Left cardiac atrium (tissue), 4 donors: ENCODE data around the gene NHLRC4. TPM values are rescaled to one million over a fixed set of nuclear protein-coding genes. Genes with fewer than 3 reads are reported as not detected.
A peak's percentile ranks its signal among the peaks of the same experiment; 100 is the strongest.
"Not testable (repeated sequence)": the region's sequence is repeated elsewhere in the genome, so short reads cannot be mapped to it uniquely, and the experiment has no call there.

Experiments used
- ATAC-seq, 2 donors: fragments of 200-7000 bp; cut with Tn5 transposase; one replicate each; pipeline ENCODE4 v1.9.1; 2020; ENCODE audit warnings: mild to moderate bottlenecking in 2 of 2, moderate library complexity in 2 of 2
- DNase-seq: peaks from one replicate; pipeline ENCODE4 v3.0.0-alpha.2; 2020
- intact Hi-C, 2 donors: fragments of 100-400 bp; cut with DNase I; formaldehyde crosslinking; loops; one replicate each; pipeline versions ENCODE4 v1.14.1 to v1.15.1; 2022 to 2023
- total RNA-seq, 2 donors: library from RNA; stranded (reverse); fragmentation: NEBNext Ultra II Directional; extraction: Animal tissue kit (Norgen Biotek cat#: 25700); gene quantifications; one replicate each; pipeline ENCODE4 v1.2.1, GENCODE V29; 2021
- donor health status: DM: no; HTN: yes; CAD: no.
- donor health status: DM: no; HTN: yes; CAD: no; lungs with severe emphysema.
- donor health status: DM: yes; HTN: yes; CAD: no.
- donor health status: Dilated cardiomyopathy.

Gene NHLRC4
- total RNA-seq, 2 donors from 2014 or later, result 0.10 to 0.97 TPM

GRCh38 chr16:589658-590187 is 22.9 kb downstream of the NHLRC4 start, which contains the start of gene RAB40C:
RAB40C (plus strand) TSS chr16:590066; CDS start chr16:590292, 226 bp downstream.
- ATAC-seq, result peak; percentile 93 to 95
- intact Hi-C loops, result loop anchor here in 1 of 2 donors (5.0 kb wide), 1 partner anchor 48 kb away; the partner anchor contains the start of gene METTL26
- DNase-seq, result peak; percentile 100

DNA sequence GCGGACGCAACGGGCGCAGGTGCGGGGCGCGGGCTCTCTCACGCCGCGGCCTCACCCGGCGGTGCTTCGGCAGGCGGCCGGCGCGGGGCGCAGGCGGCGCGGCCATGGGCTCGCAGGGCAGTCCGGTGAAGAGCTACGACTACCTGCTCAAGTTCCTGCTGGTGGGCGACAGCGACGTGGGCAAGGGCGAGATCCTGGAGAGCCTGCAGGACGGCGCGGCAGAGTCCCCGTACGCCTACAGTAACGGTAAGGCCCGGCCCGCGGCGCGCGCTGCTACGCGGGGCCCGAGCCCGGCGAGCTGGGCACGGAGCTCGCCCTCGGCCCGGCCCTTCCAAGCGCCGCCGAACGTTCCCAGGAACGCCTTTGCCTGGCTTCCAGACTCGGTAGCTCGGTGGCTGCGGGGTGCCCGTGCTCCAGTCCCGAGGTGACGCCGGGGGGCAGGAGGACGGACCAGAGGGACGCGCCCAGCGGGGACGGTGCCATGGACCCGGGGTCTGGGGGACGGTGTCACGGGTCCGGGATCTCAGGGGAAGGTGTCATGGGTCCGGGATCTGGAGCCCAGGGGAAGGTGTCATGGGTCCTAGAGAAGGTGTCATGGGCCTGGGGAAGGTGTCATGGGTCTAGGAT is 23.5 kb downstream of the NHLRC4 start:
- DNase-seq (no peak), ATAC-seq (no peak)

GRCh38 chr16:590815-591200 is 24.0 kb downstream of the NHLRC4 start:
- DNase-seq, result no peak
- ATAC-seq, result no peak
- intact Hi-C loops, result loop anchor here in 1 of 2 donors (5.0 kb wide), 1 partner anchor 46 kb away; the partner anchor contains the start of gene METTL26

More for the DNA sequence above, 23.5 kb downstream of the NHLRC4 start:
- intact Hi-C loops, result loop anchor here in 1 of 2 donors (5.0 kb wide), 1 partner anchor 47 kb away; the partner anchor contains the start of gene METTL26

- ATAC-seq, result no peak
- intact Hi-C loops, result loop anchor here in 1 of 2 donors (5.0 kb wide), 1 partner anchor 46 kb away; the partner anchor contains the start of gene METTL26
- no peak for DNase-seq
Measured at GRCh38 chr16:591231-591630, 24.4 kb downstream of the NHLRC4 start.

GRCh38 chr16:591892-592517 is 25.2 kb downstream of the NHLRC4 start:
- ATAC-seq, result no peak
- intact Hi-C loops, result loop anchor here in 1 of 2 donors (5.0 kb wide), 1 partner anchor 45 kb away; the partner anchor contains the start of gene METTL26
- no peak for DNase-seq

DNA sequence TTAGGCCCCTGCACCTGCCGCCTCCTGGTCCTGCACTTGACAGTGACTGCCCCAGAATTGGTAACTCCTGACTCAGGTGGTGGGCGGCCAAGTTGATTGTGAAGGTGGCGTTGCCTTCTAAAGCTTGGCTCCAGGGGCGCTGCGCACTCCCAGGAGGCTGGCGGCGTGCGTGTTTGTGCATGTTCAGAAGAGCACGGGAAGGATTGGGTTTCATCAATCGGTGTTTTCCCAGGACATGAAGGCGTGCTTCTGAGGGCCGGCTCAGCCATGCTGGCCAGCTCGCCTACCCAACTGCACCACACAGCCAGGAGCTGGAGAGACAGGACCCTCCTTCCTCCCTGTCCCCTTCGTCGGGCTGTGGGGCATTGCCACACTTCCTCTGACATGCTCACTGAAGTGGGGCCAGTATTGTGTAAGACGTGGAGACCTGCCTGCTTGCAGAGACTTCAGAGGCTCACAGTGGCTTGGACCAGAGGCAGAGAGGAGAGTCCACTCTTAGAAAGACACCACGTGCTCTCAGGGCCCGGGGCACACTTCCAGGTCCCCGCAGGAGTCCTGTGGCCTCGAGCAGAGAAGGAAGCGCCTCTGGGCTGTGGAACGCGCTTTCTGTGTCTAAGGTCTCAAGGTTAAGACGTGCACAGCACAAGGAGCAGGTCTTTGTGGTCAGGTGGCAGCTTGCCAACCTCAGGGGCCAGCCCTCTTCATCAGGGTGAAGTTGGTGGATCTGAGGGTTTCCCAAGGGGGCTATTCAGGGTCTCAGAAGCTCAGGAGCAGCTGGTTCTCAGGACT is 25.9 kb downstream of the NHLRC4 start:
- intact Hi-C loops, result loop anchor here in 1 of 2 donors (5.0 kb wide), 1 partner anchor 45 kb away; the partner anchor contains the start of gene METTL26
- ATAC-seq, result no peak
- DNase-seq, result peak; percentile 61

- ATAC-seq (no peak), DNase-seq (no peak)
- intact Hi-C loops, result loop anchor here in 1 of 2 donors (5.0 kb wide), 1 partner anchor 44 kb away; the partner anchor contains the start of gene METTL26
Measured at GRCh38 chr16:593406-593805, 26.6 kb downstream of the NHLRC4 start.

- no peak for DNase-seq
- intact Hi-C loops, result loop anchor here in 1 of 2 donors (5.0 kb wide), 1 partner anchor 43 kb away; the partner anchor contains the start of gene METTL26
- no peak for ATAC-seq
Measured at GRCh38 chr16:593807-594206, 27.0 kb downstream of the NHLRC4 start.

DNA sequence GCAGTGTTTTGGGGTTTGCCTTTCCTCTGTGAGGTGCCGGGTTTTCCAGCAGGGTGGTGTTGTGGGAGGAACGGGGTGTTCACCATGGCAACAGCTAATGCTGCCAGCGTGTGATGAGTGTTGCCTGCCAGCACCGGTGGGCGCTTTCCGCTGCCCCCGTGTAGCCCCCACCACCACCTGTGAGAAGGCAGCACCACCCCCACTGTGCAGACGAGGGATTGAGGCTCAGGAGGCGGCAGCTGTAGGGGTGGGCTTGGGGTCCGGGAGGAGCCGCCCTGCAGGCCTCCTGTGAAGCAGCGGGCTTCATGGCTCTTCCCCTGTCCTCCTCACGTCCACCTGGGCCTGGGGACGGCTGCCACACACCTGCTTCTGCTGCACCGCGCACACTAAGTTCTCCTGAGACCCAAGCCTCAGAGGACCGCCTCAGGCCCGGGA is 28.3 kb downstream of the NHLRC4 start:
- DNase-seq, result no peak

DNA sequence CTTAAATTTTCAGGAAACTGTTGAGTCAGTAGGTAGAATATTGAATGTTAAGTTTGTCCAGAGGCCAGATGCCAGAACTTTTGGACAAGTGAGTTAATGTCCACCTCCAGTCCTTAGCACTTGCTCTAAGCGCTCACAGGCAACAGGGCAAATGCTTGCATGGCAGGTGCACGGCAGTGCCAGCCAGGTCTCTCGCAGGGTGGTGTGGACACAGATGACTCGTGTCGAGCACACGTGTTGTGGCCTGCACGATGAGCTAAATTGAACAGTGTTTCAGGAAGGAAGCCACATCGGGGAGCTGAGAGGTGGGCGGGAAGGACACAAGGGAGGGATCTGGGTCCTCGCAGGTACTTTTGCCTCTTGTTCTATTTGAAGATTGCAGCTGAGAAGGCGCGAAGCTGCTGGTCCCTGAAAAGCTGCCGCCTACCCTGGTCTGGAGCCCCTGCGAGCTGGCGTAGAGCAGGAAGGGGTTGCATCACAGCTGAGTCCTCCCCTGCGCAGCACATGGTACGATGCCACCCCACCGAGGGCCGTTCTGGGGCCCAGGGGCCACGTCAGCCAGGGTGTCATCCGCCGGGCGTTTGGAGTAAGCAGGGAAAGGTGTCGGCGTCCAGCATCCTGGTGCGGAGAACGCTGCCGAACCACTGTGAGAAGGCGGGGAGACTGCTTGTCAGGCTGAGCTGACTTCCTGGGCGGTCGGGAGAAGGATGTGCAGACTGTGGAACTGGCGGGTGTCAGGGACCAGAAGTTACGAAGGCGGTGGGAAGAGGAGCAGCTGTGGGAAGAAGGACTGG is 29.3 kb downstream of the NHLRC4 start:
- intact Hi-C loops, result no loop called here
- ATAC-seq (no peak), DNase-seq (no peak)

More for the DNA sequence above, 28.3 kb downstream of the NHLRC4 start:
- no peak for ATAC-seq
- intact Hi-C loops, result no loop called here

- DNase-seq (no peak), ATAC-seq (no peak)
- intact Hi-C loops, result no loop called here
Measured at GRCh38 chr16:596736-597060, 29.9 kb downstream of the NHLRC4 start.

DNA sequence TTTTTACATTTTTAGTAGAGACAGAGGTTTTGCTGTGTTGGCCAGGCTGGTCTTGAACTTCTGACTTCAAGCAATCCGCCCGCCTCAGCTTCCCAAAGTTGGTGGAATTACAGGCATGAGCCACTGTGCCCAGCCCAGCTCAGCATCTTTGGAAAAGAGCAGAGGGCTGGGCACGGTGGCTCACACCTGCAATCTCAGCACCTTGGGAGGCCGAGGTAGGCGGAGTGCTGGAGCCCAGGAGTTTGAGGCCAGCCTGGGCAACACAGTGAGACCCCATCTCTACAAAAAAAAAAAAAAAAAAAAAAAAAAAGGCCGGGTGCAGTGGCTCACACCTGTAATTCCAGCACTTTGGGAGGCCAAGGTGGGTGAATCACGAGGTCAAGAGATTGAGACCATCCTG is 30.9 kb downstream of the NHLRC4 start:
- DNase-seq, ATAC-seq, intact Hi-C loops: not testable (repeated sequence)

DNA sequence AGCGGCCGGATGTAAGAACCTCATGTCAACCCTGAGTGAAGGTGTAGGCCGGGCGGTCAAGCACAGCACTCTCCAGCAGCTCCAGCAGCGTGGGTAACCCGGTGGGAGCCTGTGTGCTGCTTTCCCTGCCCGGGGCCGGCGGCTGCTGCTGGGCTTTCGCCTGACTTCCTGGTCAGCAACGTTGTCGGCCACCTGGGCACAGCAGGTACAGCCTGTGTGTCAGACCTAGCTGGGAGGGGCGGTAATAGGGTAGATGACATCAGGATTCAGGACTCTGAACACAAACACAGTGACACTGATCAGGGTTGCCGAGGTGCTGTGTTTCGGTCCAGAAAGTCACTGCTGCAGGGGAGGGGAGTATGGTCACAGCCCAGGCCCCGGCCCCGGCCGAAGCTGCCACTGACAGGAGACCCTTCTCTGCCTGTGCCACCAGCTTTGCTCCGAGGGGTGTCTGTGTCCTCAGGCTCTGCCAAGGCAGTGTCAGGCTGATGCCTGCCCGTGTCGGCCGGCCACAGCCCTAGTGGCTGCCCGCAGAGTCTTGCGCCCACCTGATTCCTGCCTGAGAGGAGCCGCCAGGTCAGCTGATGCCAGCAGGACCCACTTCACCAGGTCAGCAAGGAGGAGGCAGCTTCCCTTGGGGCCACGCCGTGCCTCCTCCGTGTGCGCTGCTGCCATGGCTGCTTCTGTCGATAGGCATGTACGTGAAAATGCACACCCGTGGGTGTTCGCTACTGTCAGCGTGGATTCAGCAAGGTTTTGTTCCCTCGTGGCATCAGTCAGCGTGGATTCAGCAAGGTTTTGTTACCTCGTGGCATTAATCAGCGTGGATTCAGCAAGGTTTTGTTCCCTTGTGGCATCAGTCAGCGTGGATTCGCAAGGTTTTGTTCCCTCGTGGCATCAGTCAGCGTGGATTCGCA is 32.3 kb downstream of the NHLRC4 start:
- intact Hi-C loops, result no loop called here
- DNase-seq (no peak), ATAC-seq (no peak)

DNA sequence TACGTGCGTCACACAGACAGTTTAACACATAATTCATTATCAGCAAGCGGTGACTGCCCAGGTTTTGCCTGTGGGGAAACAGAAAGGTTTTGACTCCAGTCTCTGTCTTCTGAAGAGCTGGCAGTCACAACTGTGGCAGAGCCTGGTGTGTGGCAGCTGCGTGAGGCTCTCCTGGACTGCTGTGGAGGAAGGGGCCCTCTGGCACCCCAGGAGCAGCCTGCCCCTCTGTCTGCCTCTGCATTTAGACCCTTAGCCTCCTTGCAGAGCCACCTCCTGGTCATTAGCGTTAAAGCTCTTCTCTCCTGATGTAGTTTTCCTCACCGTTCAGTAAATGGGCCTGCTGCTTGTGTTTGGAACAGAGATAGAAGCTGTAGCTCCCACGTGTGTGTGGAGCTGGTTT is 34.0 kb downstream of the NHLRC4 start:
- ATAC-seq (no peak), DNase-seq (no peak)
- intact Hi-C loops, result no loop called here

DNA sequence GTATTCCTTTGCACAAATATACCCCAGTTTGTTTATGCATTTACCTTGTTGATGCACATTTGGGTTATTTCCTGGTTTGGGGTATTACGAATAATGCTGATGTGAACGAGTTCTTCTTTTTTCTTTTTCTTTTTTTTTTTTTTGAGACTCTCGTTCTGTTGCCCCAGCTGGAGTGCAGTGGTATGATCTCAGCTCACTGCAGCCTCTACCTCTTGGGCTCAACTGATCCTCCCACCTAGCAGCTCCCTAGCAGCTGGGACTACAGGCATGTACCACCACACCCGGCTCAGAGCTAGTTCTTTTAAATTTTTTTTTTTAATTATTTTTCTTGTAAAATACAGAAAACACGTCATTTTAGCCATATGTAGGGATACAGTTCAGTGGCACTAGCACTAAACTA is 37.1 kb downstream of the NHLRC4 start:
- intact Hi-C loops, result no loop called here

DNA sequence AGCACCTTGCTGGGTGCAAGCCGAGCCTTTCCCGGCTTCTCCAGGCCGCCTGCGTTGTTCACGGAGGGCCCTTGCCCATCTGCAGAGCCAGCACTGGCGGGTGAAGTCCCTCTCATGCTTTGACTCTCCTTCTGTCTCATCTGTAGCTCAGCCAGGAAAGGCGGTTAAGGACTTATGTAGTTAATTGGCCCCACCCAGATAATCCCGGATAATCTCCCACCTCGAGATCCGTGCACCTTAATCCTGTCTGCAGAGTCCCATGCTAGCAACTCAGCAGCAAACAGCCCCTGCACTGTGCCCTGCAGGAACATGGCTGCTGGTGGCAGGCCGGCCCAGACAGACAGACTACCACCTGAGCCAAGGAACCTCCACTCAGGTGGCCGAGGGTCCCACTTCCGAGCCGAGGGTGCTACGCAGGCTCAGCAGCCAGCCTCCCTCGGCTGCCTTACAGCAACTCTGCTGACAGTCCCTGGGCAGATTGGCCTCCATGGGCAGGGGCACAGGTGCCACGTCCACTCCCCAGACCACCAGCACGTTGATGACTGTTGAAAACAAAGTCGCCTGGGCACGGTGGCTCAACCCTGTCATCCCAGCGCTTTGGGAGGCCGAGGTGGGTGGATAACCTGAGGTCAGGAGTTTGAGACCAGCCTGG is 40.0 kb downstream of the NHLRC4 start:
- DNase-seq (no peak), ATAC-seq (no peak)
- intact Hi-C loops, result no loop called here

More for the DNA sequence above, 37.1 kb downstream of the NHLRC4 start:
- ATAC-seq, result no peak
- DNase-seq, result no peak

DNA sequence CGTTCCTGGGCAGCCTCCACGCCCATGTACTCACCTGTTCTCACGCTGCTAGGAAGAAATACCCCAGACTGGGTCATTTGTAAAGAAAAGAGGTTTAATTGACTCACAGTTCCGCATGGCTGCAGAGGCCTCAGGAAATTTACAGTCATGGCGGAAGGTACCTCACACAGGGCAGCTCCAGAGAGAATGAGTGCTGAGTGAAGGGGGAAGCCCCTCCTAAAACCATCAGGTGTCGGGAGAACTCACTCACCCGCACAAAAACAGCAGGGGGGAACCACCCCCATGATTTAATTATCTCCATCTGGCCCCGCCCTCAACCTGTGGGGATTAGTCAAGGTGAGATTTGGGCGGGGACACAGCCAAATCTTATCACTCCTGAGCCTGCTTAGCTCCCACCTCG is 41.2 kb downstream of the NHLRC4 start:
- ATAC-seq (no peak), DNase-seq (no peak)
- intact Hi-C loops, result no loop called here
